GM04504 (cell line): ENCODE measurements around the gene S100A6.
"Not testable (repeated sequence)": the region's sequence is repeated elsewhere in the genome, so short reads cannot be mapped to it uniquely, and the experiment has no call there.

ENCODE experiments used
- DNase-seq: peaks from one replicate; pipeline ENCODE4 v3.0.0-alpha.2; 2012; ENCODE audit warnings: low read depth

The S100A6 gene

GRCh38 chr1:153535242-153536011 is at the start of gene S100A6:
Gene S100A6 (minus strand): TSS chr1:153535991. CDS start chr1:153535339, 652 bp downstream.
- DNase-seq = no peak

GRCh38 chr1:153585006-153585405 is 49.2 kb upstream of the S100A6 start:
- no peak for DNase-seq

GRCh38 chr1:153583976-153584375 is 48.2 kb upstream of the S100A6 start:
- no peak for DNase-seq

GRCh38 chr1:153583514-153583913 is 47.7 kb upstream of the S100A6 start:
- not testable (repeated sequence) for DNase-seq

- not testable (repeated sequence) for DNase-seq
Observed at GRCh38 chr1:153582836-153583235, 47.0 kb upstream of the S100A6 start.

- DNase-seq = no peak
Observed at GRCh38 chr1:153578936-153579335, 43.1 kb upstream of the S100A6 start.

- no peak for DNase-seq
Observed at GRCh38 chr1:153578490-153578889, 42.7 kb upstream of the S100A6 start.

GRCh38 chr1:153577624-153578051 is 41.8 kb upstream of the S100A6 start:
- no peak for DNase-seq

GRCh38 chr1:153577138-153577537 is 41.3 kb upstream of the S100A6 start:
- no peak for DNase-seq

GRCh38 chr1:153575497-153575896 is 39.7 kb upstream of the S100A6 start:
- DNase-seq = not testable (repeated sequence)

- not testable (repeated sequence) for DNase-seq
Observed at GRCh38 chr1:153575081-153575491, 39.3 kb upstream of the S100A6 start.

GRCh38 chr1:153573351-153573750 is 37.6 kb upstream of the S100A6 start:
- DNase-seq = no peak

- peak; percentile 85 for DNase-seq
Observed at GRCh38 chr1:153572569-153573015, 36.8 kb upstream of the S100A6 start.

- no peak for DNase-seq
Observed at GRCh38 chr1:153571706-153572105, 35.9 kb upstream of the S100A6 start.

- no peak for DNase-seq
Observed at GRCh38 chr1:153570874-153571273, 35.1 kb upstream of the S100A6 start.

- DNase-seq = no peak
Observed at GRCh38 chr1:153569465-153569864, 33.7 kb upstream of the S100A6 start.

- peak; percentile 80 for DNase-seq
Observed at GRCh38 chr1:153568367-153569099, 32.7 kb upstream of the S100A6 start.

- DNase-seq = no peak
Observed at GRCh38 chr1:153567621-153568366, 32.0 kb upstream of the S100A6 start.

GRCh38 chr1:153566414-153567371 is 30.9 kb upstream of the S100A6 start:
- peak; percentile 98 for DNase-seq

GRCh38 chr1:153565529-153566374 is 30.0 kb upstream of the S100A6 start, which contains the start of gene S100A2:
Gene S100A2 (minus strand): TSS chr1:153565844. CDS start chr1:153563877, 1,967 bp downstream.
- peak; percentile 88 for DNase-seq
